OCI-LY1 (cell line): ENCODE data around the gene IARS2.

Experiments used
- CTCF ChIP-seq: fragments of 200-600 bp; sonication (generic), shearing (Covaris generic); IDR thresholded peaks from 2 replicates; pipeline ENCODE4 v1.5.1; 2017; ENCODE audit warnings: mild to moderate bottlenecking, antibody characterized with exemption, low read length, moderate library complexity, mixed read lengths
- EZH2 ChIP-seq: fragments of 200-600 bp; sonication (generic), shearing (Covaris generic); IDR thresholded peaks from 2 replicates; pipeline ENCODE4 v1.8.0; 2017; ENCODE audit warnings: borderline replicate concordance, mixed run types, mild to moderate bottlenecking, antibody characterized with exemption, low read length, moderate library complexity, mixed read lengths

DNA sequence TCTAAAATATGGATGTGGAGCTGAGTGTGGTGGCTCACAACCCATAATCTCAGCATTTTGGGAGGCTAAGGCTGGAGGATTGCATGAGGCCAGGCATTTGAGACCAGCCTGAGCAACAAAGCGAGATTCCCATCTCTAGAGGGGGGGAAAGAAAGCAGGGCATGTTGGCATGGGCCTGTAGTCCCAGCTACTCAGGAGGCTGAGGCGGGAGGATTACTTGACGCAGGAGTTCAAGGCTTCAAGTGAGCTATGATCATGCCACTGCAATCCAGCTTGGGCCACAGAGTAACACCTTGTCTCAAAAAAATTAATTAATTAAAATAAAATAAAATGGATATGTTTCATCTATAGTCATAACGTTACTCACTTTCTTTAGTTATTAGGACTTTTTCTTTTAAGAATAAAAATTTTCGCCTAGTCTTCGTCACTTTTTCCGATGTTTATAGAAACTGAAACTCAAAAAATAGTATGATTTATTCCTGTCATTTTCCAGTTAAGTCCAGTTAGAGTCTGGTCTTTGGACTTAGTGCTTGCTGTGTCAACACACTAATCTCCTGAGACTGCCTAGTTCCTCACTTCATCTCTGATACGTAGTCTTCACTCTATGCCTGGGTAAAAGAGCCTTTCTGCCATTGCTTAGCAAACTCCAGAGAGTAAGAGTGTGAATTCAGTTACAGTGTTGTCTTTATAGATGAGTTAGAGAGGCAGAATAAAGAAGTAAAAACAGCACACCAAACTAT lies 28.0 kb downstream of the IARS2 start:
- TF ChIP-seq CTCF (no peak), EZH2 (no peak)
